ENCODE data around the gene DNAJC18.

The DNAJC18 gene

GRCh38 chr5:139407517-139407916 is 31.8 kb downstream of the DNAJC18 start:
- DNase-seq (ENCODE audit: low read depth): no peak
- TF ChIP-seq CTCF (conservative IDR thresholded peaks at IDR 0.05; ENCODE audit: low read length): no peak
- H3K4me3 ChIP-seq (ENCODE audit: low read length): no peak overlapping the region

- H3K4me3 ChIP-seq (ENCODE audit: low read length): no peak overlapping the region
- no peak for DNase-seq (ENCODE audit: low read depth)
- TF ChIP-seq CTCF (conservative IDR thresholded peaks at IDR 0.05; ENCODE audit: low read length): no peak
Measured at GRCh38 chr5:139406963-139407362, 32.4 kb downstream of the DNAJC18 start.

- TF ChIP-seq CTCF (conservative IDR thresholded peaks at IDR 0.05; ENCODE audit: low read length): no peak
- DNase-seq (ENCODE audit: low read depth): no peak
Measured at GRCh38 chr5:139404484-139404840, 34.9 kb downstream of the DNAJC18 start.

GRCh38 chr5:139403787-139404483 is 35.4 kb downstream of the DNAJC18 start, which contains the start of gene SPATA24:
TSS of gene SPATA24 (minus strand) at chr5:139404089. CDS start at chr5:139404060, 29 bp downstream.
- DNase-seq (ENCODE audit: low read depth): peak; percentile 97

More at GRCh38 chr5:139404484-139404840, 34.9 kb downstream of the DNAJC18 start:
- H3K4me3 ChIP-seq (ENCODE audit: low read length): peak overlapping the region; percentile 47

GRCh38 chr5:139403418-139403786 is 35.9 kb downstream of the DNAJC18 start:
- no peak for DNase-seq (ENCODE audit: low read depth)
- H3K4me3 ChIP-seq (ENCODE audit: low read length): peak overlapping the region; percentile 79
- TF ChIP-seq CTCF (conservative IDR thresholded peaks at IDR 0.05; ENCODE audit: low read length): no peak

More at GRCh38 chr5:139403787-139404483, 35.4 kb downstream of the DNAJC18 start, which contains the start of gene SPATA24:
- TF ChIP-seq CTCF (conservative IDR thresholded peaks at IDR 0.05; ENCODE audit: low read length): no peak
- peak within 1 kb of the TSS; percentile 79 for H3K4me3 ChIP-seq (ENCODE audit: low read length)

- no peak overlapping the region for H3K4me3 ChIP-seq (ENCODE audit: low read length)
- TF ChIP-seq CTCF (conservative IDR thresholded peaks at IDR 0.05; ENCODE audit: low read length): peak; percentile 29; the same call in 1 of the 2 replicates
- no peak for DNase-seq (ENCODE audit: low read depth)
Measured at GRCh38 chr5:139402561-139403158, 36.7 kb downstream of the DNAJC18 start.

GRCh38 chr5:139401546-139401945 is 37.8 kb downstream of the DNAJC18 start:
- TF ChIP-seq CTCF (conservative IDR thresholded peaks at IDR 0.05; ENCODE audit: low read length): no peak
- no peak overlapping the region for H3K4me3 ChIP-seq (ENCODE audit: low read length)
- DNase-seq (ENCODE audit: low read depth): no peak

All from AG10803 (cell line).